GM21825 (cell line): Measurements from ENCODE around the gene IFNW1.

Experiments
- ATAC-seq: cut with Tn5 transposase; IDR thresholded peaks from one replicate; pipeline ENCODE4 v1.9.1; 2021; ENCODE audit warnings: mild to moderate bottlenecking, moderate library complexity; ENCODE audit not compliant: unreplicated experiment

Gene IFNW1

DNA sequence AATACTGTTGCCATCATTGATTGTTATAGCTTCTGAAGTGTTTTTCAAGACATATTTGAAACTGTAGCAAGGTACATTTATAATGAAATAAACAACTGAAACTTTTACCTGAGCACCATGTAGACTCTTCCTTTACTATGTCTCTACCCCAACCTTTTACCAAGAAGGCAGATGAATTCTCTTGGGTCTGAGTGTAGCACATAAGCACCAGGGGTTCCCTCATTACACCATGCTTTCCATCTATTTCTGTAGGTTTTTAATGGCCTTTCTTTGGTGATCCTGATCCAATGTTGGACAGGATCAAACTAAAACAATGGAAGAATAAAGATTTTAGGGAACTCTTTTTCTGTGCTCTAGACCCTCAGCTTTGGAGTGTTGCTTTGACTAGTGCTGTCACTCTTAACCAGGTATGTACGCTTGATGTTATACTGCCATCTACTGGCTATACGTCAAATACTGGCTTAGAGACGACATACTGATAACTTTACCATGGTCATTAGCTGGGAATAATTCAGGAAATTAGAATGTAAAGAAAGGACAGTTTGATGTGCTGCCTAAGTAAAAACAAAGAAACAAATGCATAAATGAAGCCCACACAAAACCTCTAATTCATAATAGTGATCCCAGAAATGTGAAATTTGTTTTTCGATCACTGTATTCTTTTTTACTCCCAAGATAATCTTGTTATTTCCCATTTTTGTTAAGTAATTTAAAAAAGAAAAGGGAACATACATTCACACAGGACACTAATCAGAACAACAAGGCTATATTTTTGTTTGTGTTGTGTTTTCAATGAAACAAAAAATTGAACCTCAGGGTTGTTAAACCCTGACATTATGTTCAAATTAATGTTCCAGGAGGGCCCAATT is 30.7 kb downstream of the IFNW1 start:
- peak; percentile 94 for ATAC-seq

DNA sequence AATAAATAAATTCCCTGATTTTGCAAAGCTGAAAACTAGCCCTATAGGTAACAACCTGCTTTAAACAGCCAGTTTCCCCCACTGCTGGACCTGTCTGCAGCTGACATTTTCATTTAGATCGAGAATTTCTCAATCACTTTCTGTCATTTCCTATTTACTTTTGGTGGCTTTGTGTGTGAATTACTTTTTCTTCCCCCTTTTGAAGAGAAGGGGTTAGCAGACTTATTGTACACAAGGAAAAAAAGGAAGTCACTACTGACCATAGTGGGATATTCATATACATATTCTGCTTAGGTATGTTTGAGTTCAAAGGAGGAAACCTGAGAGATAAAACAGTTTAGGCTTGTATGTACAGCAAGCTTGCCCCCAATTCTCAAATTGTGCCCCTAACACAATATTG is 36.8 kb downstream of the IFNW1 start:
- no peak for ATAC-seq

GRCh38 chr9:21102305-21102704 is 39.3 kb downstream of the IFNW1 start:
- ATAC-seq, result no peak

- no peak for ATAC-seq
Measured at GRCh38 chr9:21097817-21098216, 43.8 kb downstream of the IFNW1 start.

DNA sequence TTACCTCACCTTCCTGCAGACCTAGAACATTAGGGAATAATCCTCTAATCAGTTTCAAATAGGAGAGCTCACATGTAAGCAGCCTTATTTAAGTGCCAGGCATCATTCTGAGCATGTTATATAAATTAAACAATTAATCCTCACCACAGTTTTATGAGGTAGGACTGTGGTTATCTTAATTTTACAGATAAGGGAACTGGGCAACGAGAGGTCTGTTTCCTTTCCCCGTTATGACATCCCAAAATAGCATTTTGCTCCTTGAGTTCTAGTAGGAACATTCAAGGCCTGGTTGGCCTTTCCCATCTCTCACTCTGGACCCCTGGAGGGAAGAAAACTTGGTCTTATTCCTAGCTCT is 44.8 kb downstream of the IFNW1 start:
- no peak for ATAC-seq

DNA sequence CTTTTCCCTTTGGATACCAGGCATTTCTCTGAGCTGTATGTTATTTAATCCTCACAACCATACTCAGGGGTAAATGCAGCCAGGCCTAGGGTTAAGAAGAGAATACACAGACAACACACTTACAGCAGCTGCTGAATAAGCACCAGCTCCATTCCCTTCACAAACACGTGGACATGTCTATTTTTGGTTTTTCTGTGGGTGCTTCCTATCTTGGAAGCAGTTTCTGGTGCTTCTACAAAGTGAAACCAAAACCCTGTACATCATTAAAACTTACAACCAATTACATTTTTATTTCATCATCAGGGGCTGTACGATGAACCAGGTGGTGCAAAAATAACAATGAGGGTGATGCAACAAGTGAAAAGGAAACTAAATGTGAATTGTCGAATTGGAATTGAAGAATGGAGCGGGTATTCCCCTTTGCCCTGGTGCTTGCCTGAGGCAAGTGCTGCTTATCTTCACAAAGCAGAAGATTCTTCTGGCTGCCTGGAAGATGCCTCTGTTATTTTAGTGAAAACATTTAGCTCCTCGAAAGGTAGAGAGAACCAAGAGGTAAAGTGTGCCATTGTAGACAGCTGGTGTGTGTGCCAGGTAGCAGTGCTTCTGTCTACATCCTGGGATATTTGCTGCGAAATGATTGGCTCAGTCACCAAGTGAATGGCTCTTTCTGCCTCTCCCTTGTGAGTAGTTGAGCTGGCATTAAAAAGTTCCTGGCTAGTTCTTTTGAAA is 45.3 kb downstream of the IFNW1 start:
- ATAC-seq, result peak; percentile 85

DNA sequence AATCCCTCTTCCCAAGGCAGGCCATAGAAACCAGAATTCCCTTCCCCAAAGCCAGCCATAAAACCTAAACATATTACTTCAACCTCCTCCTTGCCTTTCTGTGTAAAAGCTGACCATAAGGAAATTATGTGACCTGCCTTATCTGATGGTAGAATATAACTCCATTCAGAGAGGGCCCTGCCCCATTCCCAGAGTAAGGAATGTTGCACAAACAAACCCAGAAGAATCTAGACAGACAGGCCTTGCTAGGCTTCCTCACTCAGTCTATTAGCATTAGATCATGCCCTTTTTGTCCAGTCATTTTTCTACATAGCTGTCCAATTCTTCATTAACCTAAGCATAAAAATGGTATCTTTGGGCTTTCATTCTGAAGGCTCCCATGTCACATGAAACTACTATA is 46.1 kb downstream of the IFNW1 start:
- no peak for ATAC-seq
